SK-N-SH (cell line): Measurements from ENCODE around the gene ABCG1. TPM values are rescaled to one million over a fixed set of nuclear protein-coding genes. Genes with fewer than 3 reads are reported as not detected.

ENCODE experiments used
- CTCF ChIA-PET: fragments of 300-600, 350-600 bp; formaldehyde crosslinking; extraction: SDS; loops from one replicate; lab custom pipeline; 2021; lab: Yijun Ruan, JAX
- POLR2A ChIA-PET: fragments of 350-600 bp; sonication (Branson Sonifier 250); formaldehyde crosslinking; extraction: SDS; loops from one replicate; lab custom pipeline; 2020; ENCODE audit warnings: antibody characterized with exemption, inconsistent platforms; lab: Yijun Ruan, JAX
- DNase-seq: peaks from one replicate; pipeline ENCODE4 v3.0.0; 2012
- H2AFZ ChIP-seq: fragments of 200-600 bp; sonication (generic); 2 replicates; pipeline ENCODE4 v1.8.1; 2016; ENCODE audit warnings: antibody characterized with exemption, mild to moderate bottlenecking, low read depth
- H3F3A ChIP-seq: fragments of 200-600 bp; sonication (generic); replicated peaks from 2 replicates; pipeline ENCODE3; 2016; ENCODE audit warnings: antibody characterized with exemption, mild to moderate bottlenecking; ENCODE audit not compliant: insufficient read depth
- H3K27ac ChIP-seq, 2 experiments: fragments of 200-500 bp in 1 of 2; fragments of 200-600 bp in 1 of 2; sonication (Bioruptor generic) in 1 of 2; sonication (generic), shearing (Covaris generic) in 1 of 2; 2 replicates each; pipeline versions ENCODE4 v1.5.1 to v1.6.1; 2014 to 2016; ENCODE audit warnings: low read depth in 2 of 2, inconsistent platforms in 1 of 2, low read length in 1 of 2, mild to moderate bottlenecking in 1 of 2, mixed read lengths in 1 of 2
- H3K27me3 ChIP-seq: fragments of 200-600 bp; sonication (generic), shearing (Covaris generic); 2 replicates; pipeline ENCODE4 v1.6.1; 2016; ENCODE audit warnings: mixed run types; ENCODE audit not compliant: insufficient read depth
- H3K36me3 ChIP-seq, 2 experiments: fragments of 200-500 bp in 1 of 2; fragments of 200-600 bp in 1 of 2; sonication (Bioruptor generic) in 1 of 2; sonication (generic) in 1 of 2; replicated peaks in 1 of 2; 2 replicates each; pipeline versions ENCODE3 to v1.5.1; 2014 to 2016; ENCODE audit warnings: low read length in 1 of 2, mild to moderate bottlenecking in 1 of 2; ENCODE audit not compliant: insufficient read depth in 2 of 2, control insufficient read depth in 1 of 2
- H3K4me1 ChIP-seq, 2 experiments: fragments of 200-500 bp in 1 of 2; fragments of 200-600 bp in 1 of 2; sonication (Bioruptor generic) in 1 of 2; sonication (generic), shearing (Covaris generic) in 1 of 2; 2 replicates each; pipeline versions ENCODE4 v1.5.1 to v1.6.1; 2014 to 2016; ENCODE audit warnings: low read depth in 1 of 2, low read length in 1 of 2, mixed run types in 1 of 2; ENCODE audit not compliant: insufficient read depth in 2 of 2, control insufficient read depth in 1 of 2
- H3K4me2 ChIP-seq: fragments of 200-600 bp; sonication (generic), shearing (Covaris generic); 2 replicates; pipeline ENCODE4 v1.6.1; 2017; ENCODE audit warnings: mixed run types
- H3K4me3 ChIP-seq, 2 experiments: fragments of 200-500 bp in 1 of 2; fragments of 200-600 bp in 1 of 2; sonication (Bioruptor generic) in 1 of 2; sonication (generic), shearing (Covaris generic) in 1 of 2; 2 replicates each; pipeline versions ENCODE4 v1.5.1 to v1.8.1; 2014 to 2016; ENCODE audit warnings: low read depth in 2 of 2, inconsistent platforms in 1 of 2, low read length in 1 of 2, mild to moderate bottlenecking in 1 of 2, mixed read lengths in 1 of 2, moderate library complexity in 1 of 2
- H3K79me2 ChIP-seq: fragments of 200-600 bp; sonication (generic); 2 replicates; pipeline ENCODE4 v1.8.1; 2017; ENCODE audit warnings: mild to moderate bottlenecking; ENCODE audit not compliant: insufficient read depth
- H3K9ac ChIP-seq: fragments of 200-600 bp; sonication (generic); 2 replicates; pipeline ENCODE4 v1.6.1; 2017; ENCODE audit warnings: mixed run types
- H3K9me2 ChIP-seq: fragments of 200-600 bp; sonication (generic); 2 replicates; pipeline ENCODE4 v1.6.1; 2017; ENCODE audit warnings: mixed run types
- H3K9me3 ChIP-seq: fragments of 200-600 bp; sonication (generic); 2 replicates; pipeline ENCODE4 v1.6.1; 2017; ENCODE audit warnings: mixed run types, mild to moderate bottlenecking, moderate library complexity
- H4K20me1 ChIP-seq: fragments of 200-600 bp; sonication (generic); 2 replicates; pipeline ENCODE4 v1.6.1; 2017; ENCODE audit warnings: mild to moderate bottlenecking, mixed run types; ENCODE audit not compliant: insufficient read depth
- ELF1 ChIP-seq: IDR thresholded peaks from 2 replicates; pipeline ENCODE4 v1.4.0; 2012
- EP300 ChIP-seq, 2 experiments: IDR thresholded peaks; 2 replicates each; pipeline versions ENCODE4 v1.4.0 to v1.6.1; 2012; ENCODE audit warnings: borderline replicate concordance in 1 of 2, low read depth in 1 of 2, low read length in 1 of 2
- EZH2phosphoT487 ChIP-seq: fragments of 200-600 bp; sonication (generic); IDR thresholded peaks from 2 replicates; pipeline ENCODE4 v1.6.1; 2017; ENCODE audit warnings: low read depth, mixed run types, mild to moderate bottlenecking, antibody characterized with exemption, moderate library complexity, borderline replicate concordance
- FOXM1 ChIP-seq: IDR thresholded peaks from 2 replicates; pipeline ENCODE4 v1.4.0; 2012; ENCODE audit warnings: low read depth, mild to moderate bottlenecking
- MXI1 ChIP-seq: IDR thresholded peaks from 2 replicates; pipeline ENCODE4 v1.6.1; 2012; ENCODE audit warnings: mild to moderate bottlenecking, low read depth, low read length, improper control_type of control experiment
- NRF1 ChIP-seq: IDR thresholded peaks from 2 replicates; pipeline ENCODE4 v1.6.1; 2012; ENCODE audit warnings: low read depth, mild to moderate bottlenecking, low read length
- TAF1 ChIP-seq: IDR thresholded peaks from 2 replicates; pipeline ENCODE4 v1.6.1; 2012; ENCODE audit warnings: low read depth, mild to moderate bottlenecking, low read length, moderate library complexity, borderline replicate concordance
- TCF12 ChIP-seq: IDR thresholded peaks from 2 replicates; pipeline ENCODE4 v1.4.0; 2012
- USF1 ChIP-seq: IDR thresholded peaks from 2 replicates; pipeline ENCODE4 v1.4.0; 2012; ENCODE audit warnings: low read depth, borderline replicate concordance
- WGBS: methylation state at CpG from one replicate; pipeline ENCODE4 v1.1.6; 2017; ENCODE audit warnings: low lambda C conversion rate; 5-methylcytosine and 5-hydroxymethylcytosine counted together
- polyA plus RNA-seq, 3 experiments: library from polyadenylated mRNA; depleted of rRNA; stranded (reverse); fragments of >200 nt; gene quantifications; 2 replicates each; pipeline ENCODE4 v1.2.3, GENCODE V29; 2012
- TF ChIP-seq, protein P1 (sequence below): fragments of 200-600 bp; sonication (generic); IDR thresholded peaks from 2 replicates; pipeline ENCODE4 v1.6.1; 2017; ENCODE audit warnings: antibody characterized with exemption, mild to moderate bottlenecking, moderate library complexity
- TF ChIP-seq, protein P2 (sequence below): fragments of 150-350 bp; IDR thresholded peaks from 2 replicates; pipeline ENCODE4 v1.6.1; 2016; ENCODE audit warnings: mild to moderate bottlenecking, low read depth, low read length
- TF ChIP-seq, protein P3 (sequence below): IDR thresholded peaks from 2 replicates; pipeline ENCODE4; 2012

The ABCG1 gene
- polyA plus RNA-seq, 1 of the 3 experiments (the other 2 are of a cell fraction) = 0.07 TPM

- TF ChIP-seq, protein P1, sequence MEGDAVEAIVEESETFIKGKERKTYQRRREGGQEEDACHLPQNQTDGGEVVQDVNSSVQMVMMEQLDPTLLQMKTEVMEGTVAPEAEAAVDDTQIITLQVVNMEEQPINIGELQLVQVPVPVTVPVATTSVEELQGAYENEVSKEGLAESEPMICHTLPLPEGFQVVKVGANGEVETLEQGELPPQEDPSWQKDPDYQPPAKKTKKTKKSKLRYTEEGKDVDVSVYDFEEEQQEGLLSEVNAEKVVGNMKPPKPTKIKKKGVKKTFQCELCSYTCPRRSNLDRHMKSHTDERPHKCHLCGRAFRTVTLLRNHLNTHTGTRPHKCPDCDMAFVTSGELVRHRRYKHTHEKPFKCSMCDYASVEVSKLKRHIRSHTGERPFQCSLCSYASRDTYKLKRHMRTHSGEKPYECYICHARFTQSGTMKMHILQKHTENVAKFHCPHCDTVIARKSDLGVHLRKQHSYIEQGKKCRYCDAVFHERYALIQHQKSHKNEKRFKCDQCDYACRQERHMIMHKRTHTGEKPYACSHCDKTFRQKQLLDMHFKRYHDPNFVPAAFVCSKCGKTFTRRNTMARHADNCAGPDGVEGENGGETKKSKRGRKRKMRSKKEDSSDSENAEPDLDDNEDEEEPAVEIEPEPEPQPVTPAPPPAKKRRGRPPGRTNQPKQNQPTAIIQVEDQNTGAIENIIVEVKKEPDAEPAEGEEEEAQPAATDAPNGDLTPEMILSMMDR = no peak
- TF ChIP-seq, all 33 proteins: peak for 0
Measured at GRCh38 chr21:42202321-42202720, 16.6 kb upstream of the ABCG1 start (continued).

GRCh38 chr21:42203321-42203720 is 15.6 kb upstream of the ABCG1 start:
- Histone ChIP-seq H2AFZ (no peak overlapping the region), H3K9ac (no peak overlapping the region), H3K9me3 (no peaks in the 10 kb centered on the region), H4K20me1 (no peaks in the 10 kb centered on the region), H3K4me3 (no peak overlapping the region), H3K79me2 (no peaks in the 10 kb centered on the region), H3K4me2 (no peak overlapping the region), H3K36me3 (no peaks in the 10 kb centered on the region), H3F3A (no peaks in the 10 kb centered on the region), H3K4me1 (peaks cover 0 to 6% of the 10 kb centered on the region in 2 experiments; a peak in 2 of 4 replicates), H3K27ac (no peak overlapping the region), H3K9me2 (no peaks in the 10 kb centered on the region), H3K27me3 (no peaks in the 10 kb centered on the region)
- POLR2A ChIA-PET = no interaction called here
- no peak for DNase-seq
- no peak for TF ChIP-seq NRF1
- no peak for TF ChIP-seq ELF1
- TF ChIP-seq, protein P2, sequence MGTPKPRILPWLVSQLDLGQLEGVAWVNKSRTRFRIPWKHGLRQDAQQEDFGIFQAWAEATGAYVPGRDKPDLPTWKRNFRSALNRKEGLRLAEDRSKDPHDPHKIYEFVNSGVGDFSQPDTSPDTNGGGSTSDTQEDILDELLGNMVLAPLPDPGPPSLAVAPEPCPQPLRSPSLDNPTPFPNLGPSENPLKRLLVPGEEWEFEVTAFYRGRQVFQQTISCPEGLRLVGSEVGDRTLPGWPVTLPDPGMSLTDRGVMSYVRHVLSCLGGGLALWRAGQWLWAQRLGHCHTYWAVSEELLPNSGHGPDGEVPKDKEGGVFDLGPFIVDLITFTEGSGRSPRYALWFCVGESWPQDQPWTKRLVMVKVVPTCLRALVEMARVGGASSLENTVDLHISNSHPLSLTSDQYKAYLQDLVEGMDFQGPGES = no peak
- no peak for TF ChIP-seq TAF1
- no peak for TF ChIP-seq USF1
- TF ChIP-seq, protein P3, sequence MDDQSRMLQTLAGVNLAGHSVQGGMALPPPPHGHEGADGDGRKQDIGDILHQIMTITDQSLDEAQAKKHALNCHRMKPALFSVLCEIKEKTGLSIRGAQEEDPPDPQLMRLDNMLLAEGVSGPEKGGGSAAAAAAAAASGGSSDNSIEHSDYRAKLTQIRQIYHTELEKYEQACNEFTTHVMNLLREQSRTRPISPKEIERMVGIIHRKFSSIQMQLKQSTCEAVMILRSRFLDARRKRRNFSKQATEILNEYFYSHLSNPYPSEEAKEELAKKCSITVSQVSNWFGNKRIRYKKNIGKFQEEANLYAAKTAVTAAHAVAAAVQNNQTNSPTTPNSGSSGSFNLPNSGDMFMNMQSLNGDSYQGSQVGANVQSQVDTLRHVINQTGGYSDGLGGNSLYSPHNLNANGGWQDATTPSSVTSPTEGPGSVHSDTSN = no peak
- TF ChIP-seq MXI1 = no peak
- no peak for TF ChIP-seq EP300 (IDR thresholded peaks at IDR 0.05; ENCODE audit: borderline replicate concordance in 1 of 2, low read depth in 1 of 2, low read length in 1 of 2)
- no peak for TF ChIP-seq TCF12
- 35% methylated on average over 5 of the region's 5 CpGs for WGBS
- CTCF ChIA-PET = no interaction called here

GRCh38 chr21:42203936-42204335 is 15.0 kb upstream of the ABCG1 start:
- Histone ChIP-seq H2AFZ (no peak overlapping the region), H3K27me3 (no peaks in the 10 kb centered on the region), H4K20me1 (no peaks in the 10 kb centered on the region), H3K9me3 (no peaks in the 10 kb centered on the region), H3K4me1 (peaks cover 0 to 4% of the 10 kb centered on the region in 2 experiments; a peak in 2 of 4 replicates), H3K9ac (no peak overlapping the region), H3K4me3 (no peak overlapping the region), H3K36me3 (no peaks in the 10 kb centered on the region), H3K27ac (no peak overlapping the region), H3K9me2 (no peaks in the 10 kb centered on the region), H3F3A (no peaks in the 10 kb centered on the region), H3K4me2 (no peak overlapping the region), H3K79me2 (no peaks in the 10 kb centered on the region)
- no peak for DNase-seq
- ChIA-PET POLR2A (no interaction called here), CTCF (no interaction called here)
- no peak for TF ChIP-seq EZH2phosphoT487
- no peak for TF ChIP-seq TAF1
- TF ChIP-seq FOXM1 = no peak
- 8% methylated on average over 1 of the region's 1 CpG for WGBS
